Suprapubic skin (tissue), 4 donors: ENCODE measurements around the gene DOK4.

Experiments
- CTCF ChIP-seq, 2 donors: fragments of 200-600 bp in 1 of 2; fragments of 450-650 bp in 1 of 2; sonication (generic) in 1 of 2; IDR thresholded peaks; one replicate each; pipeline ENCODE4 v1.5.1; 2016 to 2019; ENCODE audit warnings: antibody characterized with exemption in 2 of 2, mild to moderate bottlenecking in 1 of 2, moderate library complexity in 1 of 2
- POLR2A ChIP-seq, 2 donors: fragments of 450-650 bp; IDR thresholded peaks; one replicate each; pipeline ENCODE4 v1.6.1; 2017; ENCODE audit warnings: antibody characterized with exemption in 2 of 2, mild to moderate bottlenecking in 2 of 2, moderate library complexity in 2 of 2
- POLR2AphosphoS5 ChIP-seq, 3 donors: sonication (generic); formaldehyde crosslinking; IDR thresholded peaks; one replicate each; pipeline ENCODE4 v1.6.1; 2017; ENCODE audit warnings: antibody characterized with exemption in 3 of 3

- TF ChIP-seq POLR2A (IDR thresholded peaks at IDR 0.05) (no peak), CTCF (IDR thresholded peaks at IDR 0.05) (no peak), POLR2AphosphoS5 (IDR thresholded peaks at IDR 0.05) (no peak)
Measured at GRCh38 chr16:57518922-57519321, 32.6 kb upstream of the DOK4 start.
